ENCODE data around the gene CHDH. TPM values are rescaled to one million over a fixed set of nuclear protein-coding genes. Genes with fewer than 3 reads are reported as not detected.

The CHDH gene
- total and polyA plus RNA-seq, 12 donors, result 0.29 to 17.5 (median 2.2) TPM

DNA sequence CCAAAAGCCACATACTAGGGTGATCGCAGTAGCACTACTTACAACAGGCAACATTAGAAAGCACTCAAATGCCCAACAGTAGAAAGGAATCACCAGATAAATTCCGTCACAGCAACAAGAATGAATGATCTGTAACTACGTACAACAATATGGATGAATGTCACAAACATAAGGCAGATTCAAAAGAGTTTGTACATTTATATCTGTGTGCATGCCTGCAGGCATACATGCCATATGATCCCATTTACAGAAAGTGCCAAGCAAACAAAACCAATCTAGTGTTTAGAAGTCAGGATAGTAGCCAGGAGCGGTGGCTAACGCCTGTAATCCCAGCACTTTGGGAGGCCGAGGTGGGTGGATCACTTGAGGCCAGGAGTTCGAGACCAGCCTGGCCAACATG is 3.7 kb upstream of the CHDH start:
- WGBS, 2 donors, result 93 to 96% methylated on average over 7 of the region's 7 CpGs
- ATAC-seq (no peak), DNase-seq (no peak)
- intact Hi-C loops (cut with DNase I), result no loop called here
- H3K4me1 ChIP-seq, result peaks cover 0 to 13% (median 9%) of the 10 kb centered on the region in 9 donors
- H3K36me3 ChIP-seq, result no peaks in the 10 kb centered on the region
- TF ChIP-seq, protein P1, sequence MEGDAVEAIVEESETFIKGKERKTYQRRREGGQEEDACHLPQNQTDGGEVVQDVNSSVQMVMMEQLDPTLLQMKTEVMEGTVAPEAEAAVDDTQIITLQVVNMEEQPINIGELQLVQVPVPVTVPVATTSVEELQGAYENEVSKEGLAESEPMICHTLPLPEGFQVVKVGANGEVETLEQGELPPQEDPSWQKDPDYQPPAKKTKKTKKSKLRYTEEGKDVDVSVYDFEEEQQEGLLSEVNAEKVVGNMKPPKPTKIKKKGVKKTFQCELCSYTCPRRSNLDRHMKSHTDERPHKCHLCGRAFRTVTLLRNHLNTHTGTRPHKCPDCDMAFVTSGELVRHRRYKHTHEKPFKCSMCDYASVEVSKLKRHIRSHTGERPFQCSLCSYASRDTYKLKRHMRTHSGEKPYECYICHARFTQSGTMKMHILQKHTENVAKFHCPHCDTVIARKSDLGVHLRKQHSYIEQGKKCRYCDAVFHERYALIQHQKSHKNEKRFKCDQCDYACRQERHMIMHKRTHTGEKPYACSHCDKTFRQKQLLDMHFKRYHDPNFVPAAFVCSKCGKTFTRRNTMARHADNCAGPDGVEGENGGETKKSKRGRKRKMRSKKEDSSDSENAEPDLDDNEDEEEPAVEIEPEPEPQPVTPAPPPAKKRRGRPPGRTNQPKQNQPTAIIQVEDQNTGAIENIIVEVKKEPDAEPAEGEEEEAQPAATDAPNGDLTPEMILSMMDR (IDR thresholded peaks at IDR 0.05), result no peak
- no peak overlapping the region for H3K27ac ChIP-seq
- no peaks in the 10 kb centered on the region for H3K9me3 ChIP-seq
- peaks cover 0 to 37% (median 28%) of the 10 kb centered on the region in 7 donors for H3K27me3 ChIP-seq
- H3K4me3 ChIP-seq, result no peak overlapping the region

DNA sequence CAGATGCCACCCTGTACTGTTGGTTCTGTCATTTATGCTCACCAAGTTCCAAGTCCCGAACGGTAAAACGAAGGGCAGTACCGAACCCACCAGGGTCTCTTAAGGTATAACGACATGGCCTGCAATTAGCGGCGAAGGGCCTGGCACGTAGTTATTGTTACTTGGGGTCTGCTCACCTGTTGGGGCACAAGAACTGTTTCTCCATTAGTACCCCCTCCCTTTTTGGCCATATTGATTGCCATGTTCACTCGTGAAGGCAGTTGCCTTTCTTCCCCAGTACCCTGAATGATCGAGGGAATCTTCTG is 584 bp upstream of the CHDH start:
- DNase-seq (no peak), ATAC-seq (no peak)
- 59 to 65% methylated on average over 10 of the region's 10 CpGs for WGBS, 2 donors
- H3K4me3 ChIP-seq, result peak overlapping the region in 7 of 10 donors; percentile 22 to 65 (median 63)
- intact Hi-C loops (cut with DNase I), result no loop called here
- peaks cover 0 to 18% (median 9%) of the 10 kb centered on the region in 9 donors for H3K4me1 ChIP-seq
- no peaks in the 10 kb centered on the region for H3K36me3 ChIP-seq
- TF ChIP-seq, protein P1 (IDR thresholded peaks at IDR 0.05), result no peak
- H3K9me3 ChIP-seq, result no peaks in the 10 kb centered on the region
- no peak overlapping the region for H3K27ac ChIP-seq
- H3K27me3 ChIP-seq, result peaks cover 0 to 50% (median 31%) of the 10 kb centered on the region in 7 donors

DNA sequence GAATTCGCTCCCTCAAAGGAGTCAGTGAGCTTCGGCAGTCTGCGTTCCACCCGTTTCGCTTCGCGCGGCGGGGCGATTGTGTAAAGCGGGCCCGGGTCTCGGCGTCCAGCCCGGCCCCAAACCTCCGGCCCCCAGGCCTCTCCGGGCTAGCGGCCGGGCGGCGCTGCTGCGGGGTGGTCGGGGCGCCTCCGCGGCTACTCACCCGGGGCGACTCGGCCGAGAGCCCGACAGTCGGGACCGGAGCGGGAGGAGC is 412 bp downstream of the CHDH start:
- TF ChIP-seq, protein P1 (IDR thresholded peaks at IDR 0.05), result no peak
- peak in 3 of 8 donors; percentile 8 to 19 (median 11) for ATAC-seq
- Histone ChIP-seq H3K36me3 (no peaks in the 10 kb centered on the region), H3K9me3 (no peaks in the 10 kb centered on the region), H3K27ac (peak overlapping the region in 9 of 10 donors; percentile 12 to 80 (median 26)), H3K4me3 (peak overlapping the region; percentile 22 to 73 (median 62)), H3K27me3 (peaks cover 0 to 50% (median 31%) of the 10 kb centered on the region in 7 donors), H3K4me1 (peaks cover 0 to 18% (median 9%) of the 10 kb centered on the region in 9 donors)
- no peak for DNase-seq
- 0 to 2% methylated on average over 34 of the region's 34 CpGs for WGBS, 2 donors
- intact Hi-C loops (cut with DNase I), result no loop called here

DNA sequence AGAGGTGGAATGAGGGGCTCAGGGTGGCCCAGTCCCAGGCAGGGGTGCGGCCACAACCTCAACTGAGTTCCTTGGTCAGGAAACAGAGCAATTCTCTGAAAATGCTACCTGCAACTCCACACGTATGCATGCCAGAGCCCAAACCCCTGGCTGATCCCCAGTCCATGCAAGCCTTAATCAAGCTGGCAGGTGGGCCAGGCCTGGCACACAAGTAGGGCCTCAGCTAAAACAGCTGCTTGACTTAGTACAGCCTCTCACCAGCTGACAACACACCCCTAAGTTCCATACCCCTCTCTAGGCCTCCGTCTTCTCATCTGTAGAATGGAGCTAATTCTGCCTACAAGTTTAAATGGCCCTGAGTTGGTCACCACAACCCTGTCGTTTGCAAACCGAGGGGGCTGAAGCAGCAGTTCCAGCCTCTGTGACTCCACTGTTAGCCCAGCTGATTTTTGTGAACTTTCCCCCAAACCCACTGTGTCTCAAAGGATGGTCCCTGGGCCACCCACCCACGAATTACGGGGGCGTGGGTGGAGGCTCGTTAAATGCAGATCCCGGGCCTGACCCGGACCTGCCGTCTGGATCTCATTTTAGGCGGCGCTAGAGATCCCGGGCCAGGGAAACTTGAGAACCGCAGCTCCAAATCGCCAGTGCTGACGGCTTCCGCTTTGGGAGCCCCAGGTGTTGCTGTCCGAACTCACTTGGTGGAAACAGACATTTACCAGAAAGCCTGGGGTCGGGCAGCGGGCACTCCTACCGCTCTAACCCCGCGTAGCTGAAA is 927 bp downstream of the CHDH start:
- peak overlapping the region in 8 of 10 donors; percentile 12 to 80 (median 34) for H3K27ac ChIP-seq
- H3K9me3 ChIP-seq, result no peaks in the 10 kb centered on the region
- ATAC-seq (peak; percentile 40 to 65 (median 58)), DNase-seq (peak; percentile 43 to 44)
- H3K27me3 ChIP-seq, result peaks cover 0 to 50% (median 31%) of the 10 kb centered on the region in 7 donors
- peaks cover 0 to 18% (median 9%) of the 10 kb centered on the region in 9 donors for H3K4me1 ChIP-seq
- TF ChIP-seq, protein P1 (IDR thresholded peaks at IDR 0.05), result peak in 5 of 9 donors; percentile 14 to 44 (median 37)
- H3K36me3 ChIP-seq, result no peaks in the 10 kb centered on the region
- WGBS, 2 donors, result 17 to 19% methylated on average over 25 of the region's 25 CpGs
- intact Hi-C loops (cut with DNase I), result no loop called here
- H3K4me3 ChIP-seq, result peak overlapping the region; percentile 22 to 73 (median 62)
